HCT116 (cell line): ENCODE measurements around the gene HNRNPUL2.

Experiments used
- CEBPB ChIP-seq: IDR thresholded peaks from 2 replicates; pipeline ENCODE4 v1.6.1; 2012; ENCODE audit warnings: low read depth
- CTCF ChIP-seq, 3 experiments: fragments of 200-600 bp in 1 of 3; sonication (generic) in 1 of 3; IDR thresholded peaks in 2 of 3; conservative IDR thresholded peaks in 1 of 3; 2 replicates each; pipeline ENCODE4 v1.5.1; 2012 to 2017; ENCODE audit warnings: low read depth in 2 of 3, low read length in 2 of 3, antibody characterized with exemption in 1 of 3, borderline replicate concordance in 1 of 3, control low read depth in 1 of 3, mild to moderate bottlenecking in 1 of 3, mixed read lengths in 1 of 3, mixed run types in 1 of 3, moderate library complexity in 1 of 3; ENCODE audit not compliant: insufficient read depth in 1 of 3
- EZH2 ChIP-seq: fragments of 200-600 bp; sonication (generic); IDR thresholded peaks from 2 replicates; pipeline ENCODE4 v1.6.1; 2017; ENCODE audit warnings: antibody characterized with exemption, mixed run types
- SP1 ChIP-seq: IDR thresholded peaks from 2 replicates; pipeline ENCODE4 v1.6.1; 2012; ENCODE audit warnings: low read depth
- ZNF274 ChIP-seq: fragments of 200-500 bp; sonication (Bioruptor generic); IDR thresholded peaks from 2 replicates; pipeline ENCODE4 v1.6.1; 2014; ENCODE audit warnings: mild to moderate bottlenecking, low read depth, low read length, inconsistent platforms

- TF ChIP-seq SP1 (no peak), CTCF (IDR thresholded peaks at IDR 0.05 in 2 of 3, conservative IDR thresholded peaks at IDR 0.05 in 1 of 3; ENCODE audit: borderline replicate concordance in 1 of 3, insufficient read depth in 1 of 3, low read depth in 2 of 3, low read length in 2 of 3) (no peak), CEBPB (no peak), EZH2 (no peak), ZNF274 (no peak)
These were observed 14.9 kb downstream of the HNRNPUL2 start for GRCh38 chr11:62712276-62712812.
